GM19467 (cell line): ENCODE measurements around the gene PREP.
"Not testable (repeated sequence)": the region's sequence is repeated elsewhere in the genome, so short reads cannot be mapped to it uniquely, and the experiment has no call there.

Experiments used
- ATAC-seq: cut with Tn5 transposase; IDR thresholded peaks from one replicate; pipeline ENCODE4 v1.9.1; 2021; ENCODE audit warnings: mild to moderate bottlenecking, moderate library complexity; ENCODE audit not compliant: unreplicated experiment

Gene PREP

GRCh38 chr6:105274678-105275077 is 128.2 kb downstream of the PREP start:
- ATAC-seq: no peak

DNA sequence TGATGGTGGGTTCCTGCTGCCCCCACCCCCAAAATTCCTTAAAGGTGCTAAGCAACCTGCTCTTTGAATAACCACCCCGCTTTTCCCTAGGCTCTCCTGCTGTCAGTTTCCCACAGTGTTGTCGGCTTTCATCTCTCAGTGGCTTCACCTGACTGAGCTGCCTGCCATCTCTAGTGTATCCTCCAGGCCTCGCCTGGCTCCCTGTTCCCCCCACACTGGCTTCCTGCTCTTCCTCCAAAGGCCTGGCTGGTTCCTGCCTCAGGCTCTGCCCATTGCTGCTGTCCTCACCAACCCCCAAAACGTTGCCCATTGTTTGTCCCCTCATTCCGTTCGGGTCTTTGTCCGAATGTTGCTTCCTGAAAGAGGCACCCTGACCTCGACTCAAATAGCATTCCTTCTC is 129.3 kb downstream of the PREP start:
- no peak for ATAC-seq

GRCh38 chr6:105272786-105273185 is 130.1 kb downstream of the PREP start:
- no peak for ATAC-seq

- no peak for ATAC-seq
Observed at GRCh38 chr6:105270511-105270910, 132.4 kb downstream of the PREP start.

GRCh38 chr6:105269390-105269789 is 133.5 kb downstream of the PREP start:
- ATAC-seq: no peak

DNA sequence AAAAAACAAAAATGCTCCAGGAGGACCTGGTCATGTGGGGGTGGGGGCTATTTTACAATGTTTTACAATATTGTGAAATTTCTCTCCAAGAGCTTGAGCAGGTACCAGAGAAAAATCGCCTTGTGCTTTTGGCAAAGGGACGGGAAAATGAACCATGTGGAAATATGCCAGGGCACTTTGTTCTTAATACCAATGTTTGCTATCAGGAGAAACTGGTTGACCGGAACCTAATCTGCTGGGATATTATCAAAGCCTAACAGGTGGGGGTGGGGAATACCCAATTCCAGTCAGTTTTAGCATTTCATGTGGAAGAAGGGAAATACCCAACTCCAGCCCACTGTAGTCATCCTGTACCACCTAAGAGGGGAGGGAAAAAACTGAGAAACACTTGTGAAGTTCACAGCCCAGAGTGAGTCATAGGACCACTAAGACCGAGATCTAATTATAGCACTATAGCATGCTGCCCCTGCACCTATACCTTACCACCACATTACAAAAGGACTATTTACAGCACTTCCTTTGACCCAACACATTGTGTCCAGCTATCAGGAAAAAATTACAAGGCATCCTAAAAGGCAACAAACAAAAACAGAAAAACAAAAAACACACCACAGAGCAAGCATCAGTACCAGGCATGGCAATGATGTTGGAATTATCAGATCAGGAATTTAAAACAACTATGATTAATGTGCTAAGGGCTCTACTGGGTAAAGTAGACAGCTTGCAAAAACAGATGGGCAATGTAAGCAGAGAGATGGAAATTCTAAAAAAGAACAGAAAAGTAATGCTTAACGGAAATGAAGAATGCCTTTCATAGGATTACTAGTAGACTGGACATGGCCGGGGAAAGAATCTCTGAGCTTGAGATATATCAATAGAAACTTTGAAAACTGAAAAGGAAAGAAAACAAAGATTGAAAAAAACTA is 138.9 kb downstream of the PREP start:
- ATAC-seq: no peak

DNA sequence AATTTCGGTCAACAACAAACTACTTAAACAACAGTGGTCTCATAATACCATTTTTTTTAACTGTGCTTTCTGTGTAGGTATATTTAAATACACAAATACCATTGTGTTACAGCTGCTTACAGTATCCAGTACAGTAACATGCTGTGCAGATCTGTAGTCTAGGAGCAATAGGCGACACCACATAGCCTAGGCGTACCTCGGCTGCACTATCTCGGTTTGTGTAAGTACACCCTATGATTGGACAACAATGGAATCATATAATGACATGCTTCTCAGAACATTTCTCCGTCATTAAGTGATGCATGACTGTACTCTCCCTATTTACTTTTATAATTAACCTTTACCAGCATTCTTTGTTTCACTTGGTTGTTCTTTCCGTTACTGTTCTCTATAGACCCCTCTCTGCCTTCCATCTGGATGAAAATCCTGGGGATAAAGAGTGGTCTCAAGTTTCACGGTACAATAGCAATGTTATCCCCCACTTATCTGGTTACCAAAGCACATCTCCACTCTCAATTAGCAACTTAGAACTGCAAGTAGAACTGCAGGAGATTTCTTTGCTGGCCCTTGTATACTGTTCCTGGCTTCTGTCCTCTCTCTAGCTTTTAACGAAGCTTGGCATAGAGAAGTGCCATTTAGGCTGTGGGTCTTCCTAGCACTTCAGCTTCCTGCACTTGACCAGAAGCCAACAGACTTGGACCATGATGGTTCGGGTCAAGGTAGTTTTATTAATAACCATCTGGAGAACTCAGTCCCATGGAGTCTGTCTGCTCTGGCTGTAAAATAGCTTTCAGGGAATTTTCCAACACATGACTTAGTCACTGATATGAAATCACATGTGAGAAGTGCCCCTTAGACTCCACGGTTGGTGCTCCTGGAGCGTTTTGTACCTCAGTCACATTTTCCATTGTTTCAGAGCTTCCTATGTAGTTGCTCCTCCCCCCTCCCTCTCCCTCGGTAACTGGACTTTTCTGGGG is 142.7 kb downstream of the PREP start:
- no peak for ATAC-seq

DNA sequence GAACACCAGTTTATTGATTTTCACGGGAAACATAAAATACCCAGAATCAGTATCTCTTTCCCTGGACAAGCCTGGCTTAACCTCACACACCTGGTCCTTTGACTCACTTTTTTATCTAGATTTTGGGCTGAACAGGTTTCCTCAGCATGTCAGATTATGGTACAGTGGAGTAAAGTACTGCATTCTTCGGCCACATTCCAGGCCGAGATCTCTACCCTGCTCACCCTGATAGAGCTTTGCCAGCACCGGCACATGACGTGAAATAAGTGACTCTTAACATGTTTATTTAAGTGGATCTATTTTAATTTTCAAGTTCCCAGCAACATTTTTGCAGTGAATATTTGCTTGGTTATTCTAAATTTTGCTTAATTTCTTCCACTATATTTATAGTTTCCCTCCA is 144.1 kb downstream of the PREP start:
- no peak for ATAC-seq

DNA sequence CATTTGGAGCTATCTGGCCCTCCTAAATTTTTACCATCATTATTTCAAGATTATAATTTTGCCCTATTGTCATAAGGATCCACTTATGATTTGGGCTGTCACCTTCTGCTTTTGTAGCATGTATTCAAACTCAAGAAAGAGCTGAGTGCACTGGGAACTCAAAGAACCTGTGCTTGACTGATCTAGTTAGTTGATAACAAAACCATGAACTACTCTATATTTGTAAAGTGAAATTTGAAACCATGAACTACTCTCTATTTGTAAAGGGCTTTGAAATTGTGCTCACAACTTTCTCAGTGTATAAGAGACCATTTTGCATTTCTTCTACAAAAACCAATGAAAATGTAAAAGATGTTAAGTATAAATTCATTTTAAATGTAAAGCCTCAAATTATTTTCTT is 145.5 kb downstream of the PREP start:
- no peak for ATAC-seq

- no peak for ATAC-seq
Observed at GRCh38 chr6:105256619-105257018, 146.3 kb downstream of the PREP start.

GRCh38 chr6:105253787-105254186 is 149.1 kb downstream of the PREP start:
- no peak for ATAC-seq

GRCh38 chr6:105251689-105252088 is 151.2 kb downstream of the PREP start:
- no peak for ATAC-seq

DNA sequence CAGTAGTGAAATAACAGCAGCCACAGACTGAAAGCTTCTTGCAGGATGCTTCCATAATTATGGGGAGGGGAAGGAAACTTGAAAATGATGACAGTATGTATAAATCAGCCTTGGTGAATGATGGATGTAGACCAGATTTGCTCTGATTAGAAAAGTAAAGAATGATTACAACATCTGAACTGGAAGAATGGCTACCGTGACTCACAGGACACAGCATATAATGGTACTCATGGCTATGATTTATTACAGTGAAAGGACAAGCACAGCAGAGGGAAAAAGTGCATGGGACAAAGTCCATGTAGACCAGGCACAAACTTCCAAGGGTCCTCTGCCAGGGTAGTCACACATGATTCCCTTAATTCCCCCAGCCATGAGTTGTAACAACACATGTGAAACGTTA is 152.3 kb downstream of the PREP start:
- no peak for ATAC-seq

DNA sequence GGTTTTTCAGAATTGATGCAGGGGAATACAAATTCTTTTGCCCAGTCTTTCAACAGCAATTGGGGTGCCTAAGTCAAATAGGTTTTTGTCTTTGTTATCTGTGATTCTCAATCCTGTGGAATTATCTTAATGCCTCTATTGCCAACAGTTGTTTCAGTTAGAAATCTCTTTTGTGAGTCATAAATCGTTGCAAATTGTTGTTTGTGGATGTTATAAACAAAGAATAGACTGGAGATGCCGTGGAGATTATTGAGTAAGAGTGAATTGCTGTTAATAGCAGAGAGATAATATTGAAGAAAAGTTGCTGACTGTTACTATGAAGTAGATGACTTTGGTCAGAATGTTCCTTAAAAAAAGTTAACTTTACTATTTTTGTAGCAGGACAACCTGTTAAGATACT is 159.4 kb downstream of the PREP start:
- ATAC-seq: no peak

DNA sequence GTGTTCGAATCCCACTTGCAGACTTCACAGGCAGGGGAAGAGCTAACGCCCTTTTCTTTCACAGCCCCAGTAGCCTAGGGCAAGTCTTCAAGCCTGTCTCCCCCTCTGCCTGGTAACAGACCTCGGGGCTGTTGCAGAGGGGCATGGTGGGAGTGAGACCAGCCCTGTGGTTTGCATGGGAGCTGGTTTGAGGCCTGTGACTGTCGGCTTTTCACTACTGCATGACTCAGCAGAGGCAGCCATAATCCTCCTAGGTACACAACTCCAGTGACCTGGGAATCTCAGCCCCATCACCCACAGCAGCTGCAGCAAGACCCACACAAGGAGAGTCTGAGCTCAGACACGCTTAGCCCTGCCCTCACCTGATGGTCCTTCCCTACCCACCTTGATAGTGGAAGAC is 167.7 kb downstream of the PREP start:
- no peak for ATAC-seq

DNA sequence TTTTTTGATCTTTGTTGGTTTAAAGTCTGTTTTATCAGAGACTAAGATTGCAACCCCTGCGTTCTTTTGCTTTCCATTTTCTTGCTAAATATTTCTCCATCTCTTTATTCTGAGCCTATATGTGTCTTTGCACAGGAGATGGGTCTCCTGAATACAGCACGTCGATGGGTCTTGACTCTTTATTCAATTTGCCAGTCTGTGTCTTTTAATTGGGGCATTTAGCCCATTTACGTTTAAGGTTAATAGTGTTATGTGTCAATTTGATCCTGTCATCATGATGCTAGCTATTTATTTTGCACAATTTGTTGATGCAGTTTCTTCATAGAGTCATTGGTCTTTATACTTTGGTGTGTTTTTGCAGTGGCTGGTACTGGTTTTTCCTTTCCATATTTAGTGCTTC is 171.1 kb downstream of the PREP start:
- ATAC-seq: not testable (repeated sequence)
